Raji (cell line): Measurements from ENCODE around the gene ASIC2.

Source experiments
- POLR2A ChIP-seq: IDR thresholded peaks from 2 replicates; pipeline ENCODE4 v1.6.1; 2011; ENCODE audit warnings: low read depth, low read length, control low read depth; ENCODE audit not compliant: insufficient read depth

ASIC2 gene

GRCh38 chr17:33234233-33234632 is 58.9 kb downstream of the ASIC2 start:
- TF ChIP-seq POLR2A: no peak

DNA sequence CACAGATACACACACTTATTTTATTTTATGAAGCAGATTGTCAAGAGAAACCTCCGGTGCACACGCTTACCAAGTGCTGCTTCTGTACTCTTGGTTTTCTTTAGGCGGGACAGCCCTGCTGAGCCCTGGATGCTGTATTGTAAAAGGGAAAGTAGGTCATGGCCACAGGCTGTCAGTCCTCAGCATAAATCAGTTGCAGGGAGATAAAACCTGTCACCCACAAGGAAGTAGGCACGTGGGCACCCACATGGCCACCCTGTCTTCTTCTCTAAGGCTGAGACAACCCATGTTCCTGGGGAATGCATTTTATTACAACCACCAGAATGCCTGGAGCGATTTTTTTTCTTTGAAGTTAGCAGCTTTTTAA is 59.3 kb downstream of the ASIC2 start:
- no peak for TF ChIP-seq POLR2A

DNA sequence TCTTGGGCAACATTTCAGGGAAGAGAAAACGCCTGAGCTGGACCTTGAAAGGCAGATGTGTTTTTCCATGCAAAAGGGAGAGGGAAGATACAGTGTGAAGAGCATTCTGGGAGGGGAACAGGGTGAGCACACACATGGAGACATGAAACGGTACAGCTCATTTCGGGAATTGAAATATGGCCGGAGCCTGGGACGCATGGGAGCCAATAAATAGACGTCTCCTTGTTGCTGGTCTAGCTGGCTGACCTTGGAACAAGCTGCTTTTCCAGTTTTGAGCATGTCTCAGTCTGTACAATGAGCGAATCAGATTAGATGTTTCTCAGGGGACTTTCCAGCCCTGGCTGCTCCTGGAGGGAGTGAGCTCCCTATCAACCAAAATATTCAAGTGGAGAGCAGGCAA is 63.6 kb downstream of the ASIC2 start:
- TF ChIP-seq POLR2A: no peak

DNA sequence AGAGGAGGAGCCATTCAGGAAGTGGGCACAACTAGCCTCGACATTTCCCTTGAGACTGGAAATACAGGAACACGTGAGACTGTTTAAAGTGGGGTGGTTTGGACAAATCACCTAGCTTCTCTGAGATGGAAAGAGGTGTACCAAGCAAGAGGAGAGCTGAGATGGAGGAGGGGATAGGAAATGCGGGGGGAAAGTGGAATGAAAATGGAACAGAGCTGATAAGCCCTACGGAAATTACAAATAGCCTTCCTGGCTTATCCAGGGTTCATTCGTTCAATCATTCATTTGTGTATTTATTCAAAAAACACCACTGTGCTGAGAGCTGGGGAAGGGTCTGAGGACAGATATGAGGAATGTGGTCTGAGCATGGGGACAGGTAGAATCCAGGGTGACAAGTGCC is 64.1 kb downstream of the ASIC2 start:
- no peak for TF ChIP-seq POLR2A

DNA sequence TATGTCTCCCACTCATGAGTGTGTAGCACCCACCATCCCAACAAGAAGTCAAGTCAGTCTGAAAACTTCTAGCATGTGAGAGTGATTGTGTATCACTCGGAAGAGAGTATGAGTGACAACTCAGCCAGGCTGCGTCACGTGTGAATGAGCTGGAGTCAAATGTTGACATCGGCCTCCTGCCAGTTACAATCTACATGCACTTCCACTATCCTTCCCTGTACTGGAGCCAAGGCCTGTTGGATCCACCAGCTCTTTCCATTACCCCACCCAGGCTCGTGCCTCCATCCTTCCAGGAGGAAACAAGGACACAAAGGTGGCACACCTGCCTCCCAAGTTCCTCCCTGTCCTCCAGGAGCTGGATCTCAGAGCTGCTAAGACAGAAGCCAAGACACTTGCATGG is 64.5 kb downstream of the ASIC2 start:
- no peak for TF ChIP-seq POLR2A

- no peak for TF ChIP-seq POLR2A
Measured at GRCh38 chr17:33227911-33228310, 65.2 kb downstream of the ASIC2 start.

DNA sequence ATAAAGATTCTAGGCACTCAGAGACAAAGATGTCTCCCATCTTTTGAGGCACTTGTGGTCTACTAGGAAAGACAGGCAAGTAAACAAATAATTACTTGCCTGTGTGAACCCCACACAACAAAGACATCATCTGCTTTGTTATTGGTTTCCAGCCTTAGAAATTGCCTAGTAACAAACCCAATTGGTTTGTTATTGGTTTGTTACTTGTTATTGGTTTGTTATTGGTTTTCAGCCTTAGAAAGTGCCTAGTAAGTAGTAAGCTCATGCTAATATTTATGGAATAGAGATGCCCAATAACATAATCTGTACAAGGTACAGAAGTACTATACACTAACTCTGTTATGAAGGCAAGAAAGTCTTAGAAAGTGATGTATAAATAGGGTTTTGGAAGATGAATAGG is 67.1 kb downstream of the ASIC2 start:
- no peak for TF ChIP-seq POLR2A

GRCh38 chr17:33225509-33225908 is 67.6 kb downstream of the ASIC2 start:
- TF ChIP-seq POLR2A: no peak

DNA sequence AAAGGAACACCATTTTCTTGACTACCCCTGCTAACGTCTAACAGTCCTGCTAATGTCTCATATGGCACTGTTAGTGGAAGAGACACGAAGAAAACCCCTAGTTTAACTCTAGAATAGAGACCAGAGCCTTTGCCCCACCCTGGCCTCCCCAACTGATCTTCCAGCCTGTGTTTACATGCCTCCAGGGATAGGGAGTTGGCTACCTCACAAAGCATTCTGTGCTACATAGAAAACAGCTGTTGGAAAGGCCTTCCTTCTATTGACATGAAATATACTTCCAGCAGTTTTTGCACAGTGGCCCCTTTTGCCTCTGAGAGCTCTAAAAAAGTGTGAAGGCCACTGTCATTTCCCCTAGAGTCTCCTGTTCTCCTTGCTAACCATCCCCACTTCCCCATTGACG is 73.1 kb downstream of the ASIC2 start:
- TF ChIP-seq POLR2A: no peak

- TF ChIP-seq POLR2A: no peak
Measured at GRCh38 chr17:33218698-33219601, 74.1 kb downstream of the ASIC2 start.

- TF ChIP-seq POLR2A: no peak
Measured at GRCh38 chr17:33217891-33218290, 75.2 kb downstream of the ASIC2 start.

DNA sequence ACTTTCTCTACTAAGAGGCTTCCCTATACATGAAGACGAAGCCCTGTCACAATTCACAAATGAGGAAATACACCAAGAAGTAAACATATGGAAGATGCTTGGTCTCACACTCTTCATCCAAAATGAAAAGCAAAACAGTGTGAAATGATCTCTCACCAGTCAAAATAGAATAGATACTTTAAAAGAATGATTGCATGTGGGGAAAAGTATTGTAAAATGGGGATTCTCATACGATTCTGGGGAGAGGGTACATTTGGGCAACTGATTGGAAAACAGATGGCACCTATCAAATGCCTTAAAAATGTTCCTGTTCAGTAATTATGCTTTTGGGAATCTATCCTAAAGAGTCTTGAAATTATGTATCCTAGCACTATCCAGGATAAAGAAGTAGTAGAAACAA is 78.1 kb downstream of the ASIC2 start:
- no peak for TF ChIP-seq POLR2A

DNA sequence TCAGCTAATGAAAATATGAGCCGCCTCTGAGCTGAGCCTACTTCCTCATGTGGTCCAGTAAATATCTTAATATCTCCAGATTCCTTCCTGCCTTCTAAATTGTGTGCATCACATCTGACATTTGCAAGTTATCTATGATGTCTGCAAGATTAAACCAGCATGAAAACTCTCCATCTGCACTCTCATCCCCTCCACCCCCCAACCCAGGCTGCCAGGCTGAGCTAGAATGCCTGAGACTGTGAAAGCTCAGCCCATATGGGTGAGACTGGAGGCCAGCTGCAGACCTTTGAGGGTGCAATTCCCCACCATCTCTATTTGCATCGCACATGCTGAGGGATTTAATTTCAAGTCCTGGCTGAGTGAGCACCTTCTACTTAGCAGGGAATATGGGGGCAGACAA is 82.8 kb downstream of the ASIC2 start:
- TF ChIP-seq POLR2A: no peak

DNA sequence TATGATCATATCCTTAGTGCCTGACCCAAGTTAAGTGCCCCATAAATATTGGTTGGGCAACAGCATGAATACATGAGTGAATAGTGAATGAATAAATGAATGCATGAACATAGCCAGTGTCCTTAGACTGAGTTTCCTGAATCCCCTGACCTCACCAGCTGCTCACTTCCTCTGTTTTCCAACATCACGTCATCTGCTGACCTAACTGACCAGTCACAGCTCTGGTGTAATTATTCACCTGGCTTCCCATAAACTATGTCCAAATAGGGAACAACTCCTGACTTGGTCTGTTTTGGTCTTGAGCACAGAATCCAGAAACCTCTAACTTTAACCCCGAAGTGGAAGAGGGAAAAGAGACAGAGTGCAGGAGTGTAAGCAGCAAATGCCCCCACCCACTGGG is 83.4 kb downstream of the ASIC2 start:
- TF ChIP-seq POLR2A: no peak

DNA sequence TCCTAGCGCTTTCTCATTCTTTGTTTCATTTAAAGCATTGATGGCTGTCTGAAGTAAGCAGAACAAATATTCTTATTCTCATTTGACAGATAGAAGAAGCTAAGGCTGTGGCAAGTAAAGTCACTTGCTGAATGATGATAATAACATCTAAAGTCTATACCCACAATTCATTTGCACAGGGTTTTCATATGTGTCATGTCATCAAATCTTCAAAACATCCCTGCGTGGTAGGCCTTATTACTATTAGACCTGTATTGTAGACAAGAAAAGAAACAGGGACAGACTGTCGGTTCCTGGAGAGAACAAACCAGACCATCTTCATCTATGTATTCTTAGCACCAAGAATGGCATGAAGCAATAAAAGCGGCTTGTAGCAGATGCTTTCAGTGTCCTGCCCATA is 85.9 kb downstream of the ASIC2 start:
- TF ChIP-seq POLR2A: no peak

GRCh38 chr17:33205552-33205951 is 87.5 kb downstream of the ASIC2 start:
- TF ChIP-seq POLR2A: no peak

DNA sequence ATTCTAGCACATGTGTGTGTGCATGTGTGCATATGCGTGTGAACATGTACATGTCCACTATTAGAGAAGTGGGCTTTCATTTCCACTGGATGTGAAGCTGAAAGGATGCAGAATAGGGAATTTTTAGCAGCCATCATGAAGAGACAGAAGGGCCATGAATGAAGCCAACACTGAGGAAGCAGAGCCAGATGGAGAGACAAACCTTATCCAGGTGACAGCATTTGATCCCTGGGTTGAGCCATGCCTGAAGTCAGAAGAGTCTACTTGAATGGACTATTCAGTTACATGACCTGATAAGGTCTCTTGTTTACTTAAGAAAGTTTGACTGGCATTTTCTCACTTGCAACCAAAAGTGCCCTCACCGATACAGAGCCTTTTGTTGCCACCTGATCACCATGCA is 88.4 kb downstream of the ASIC2 start:
- no peak for TF ChIP-seq POLR2A

DNA sequence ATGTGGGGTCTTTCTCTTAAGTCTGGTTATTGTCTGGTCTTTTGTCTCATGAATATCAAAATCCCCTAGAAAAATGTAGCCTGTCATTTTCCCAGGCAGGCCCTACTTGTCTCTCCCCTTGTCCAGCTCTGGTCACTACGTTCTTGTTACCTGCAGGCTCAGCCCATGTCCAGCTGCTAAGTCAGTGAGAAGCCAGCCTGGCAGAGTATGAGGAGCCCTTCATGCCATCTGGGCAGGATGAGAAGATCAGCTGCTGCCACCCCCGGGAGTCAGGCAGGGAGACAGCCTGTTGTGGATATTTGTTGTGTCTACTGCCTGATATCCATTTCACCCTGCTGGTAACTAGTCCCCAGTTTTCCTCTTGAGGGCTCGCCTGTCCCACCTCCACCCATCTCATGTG is 88.9 kb downstream of the ASIC2 start:
- no peak for TF ChIP-seq POLR2A
